ENCODE results near the gene PRR14L. TPM values are rescaled to one million over a fixed set of nuclear protein-coding genes. Genes with fewer than 3 reads are reported as not detected.
"Not testable (repeated sequence)": the region's sequence is repeated elsewhere in the genome, so short reads cannot be mapped to it uniquely, and the experiment has no call there.

Gene PRR14L
- total RNA-seq, 6 experiments from 2014 or later: 11.2 to 22.8 (median 17.0) TPM

- no peak overlapping the region for H3K27ac ChIP-seq
- TF ChIP-seq CTCF (IDR thresholded peaks at IDR 0.05): no peak
- no peak for TF ChIP-seq POLR2A (IDR thresholded peaks at IDR 0.05)
- peaks cover 0 to 54% (median 9%) of the 10 kb centered on the region in 4 donors for H3K36me3 ChIP-seq
- H3K9me3 ChIP-seq: no peaks in the 10 kb centered on the region
- ATAC-seq: no peak
- H3K4me1 ChIP-seq: no peaks in the 10 kb centered on the region
- 87% methylated on average over 5 of the region's 5 CpGs for WGBS (ENCODE audit: insufficient coverage, low coverage, low lambda C conversion rate, missing lambda C conversion rate)
- no peak for DNase-seq
- H3K27me3 ChIP-seq: no peaks in the 10 kb centered on the region
- intact Hi-C loops (cut with DNase I): no loop called here
- H3K4me3 ChIP-seq: no peak overlapping the region
These were observed 23.5 kb upstream of the PRR14L start for GRCh38 chr22:31773416-31773815.

GRCh38 chr22:31768422-31769059 lies 18.6 kb upstream of the PRR14L start:
- ATAC-seq (no peak), DNase-seq (no peak)
- Histone ChIP-seq H3K4me1 (no peaks in the 10 kb centered on the region), H3K4me3 (no peak overlapping the region), H3K27me3 (no peaks in the 10 kb centered on the region), H3K27ac (no peak overlapping the region), H3K9me3 (no peaks in the 10 kb centered on the region), H3K36me3 (peaks cover 4 to 63% (median 10%) of the 10 kb centered on the region in 4 donors)
- TF ChIP-seq POLR2A (IDR thresholded peaks at IDR 0.05) (no peak), CTCF (IDR thresholded peaks at IDR 0.05) (no peak)
- intact Hi-C loops (cut with DNase I): no loop called here
- 94% methylated on average over 4 of the region's 4 CpGs for WGBS (ENCODE audit: insufficient coverage, low coverage, low lambda C conversion rate, missing lambda C conversion rate)

GRCh38 chr22:31764785-31765184 lies 14.9 kb upstream of the PRR14L start:
- DNase-seq: no peak
- intact Hi-C loops (cut with DNase I): no loop called here
- Histone ChIP-seq H3K4me1 (no peaks in the 10 kb centered on the region), H3K36me3 (peaks cover 4 to 56% (median 15%) of the 10 kb centered on the region in 4 donors), H3K4me3 (no peak overlapping the region), H3K27me3 (no peaks in the 10 kb centered on the region), H3K27ac (no peak overlapping the region), H3K9me3 (no peaks in the 10 kb centered on the region)
- TF ChIP-seq CTCF (IDR thresholded peaks at IDR 0.05) (no peak), POLR2A (IDR thresholded peaks at IDR 0.05) (no peak)
- 96% methylated on average over 3 of the region's 3 CpGs for WGBS (ENCODE audit: insufficient coverage, low coverage, low lambda C conversion rate, missing lambda C conversion rate)
- no peak for ATAC-seq

- H3K36me3 ChIP-seq: peaks cover 0 to 23% (median 5%) of the 10 kb centered on the region in 4 donors
- 89% methylated on average over 3 of the region's 5 CpGs for WGBS (ENCODE audit: insufficient coverage, low coverage, low lambda C conversion rate, missing lambda C conversion rate)
- intact Hi-C loops (cut with DNase I): not testable (repeated sequence)
These were observed 8.9 kb upstream of the PRR14L start for GRCh38 chr22:31758860-31759259.

GRCh38 chr22:31757265-31757664 lies 7.3 kb upstream of the PRR14L start:
- Histone ChIP-seq H3K4me1 (peaks cover 0 to 28% (median 13%) of the 10 kb centered on the region in 4 donors), H3K27ac (no peak overlapping the region), H3K9me3 (no peaks in the 10 kb centered on the region), H3K36me3 (peaks cover 0 to 23% (median 5%) of the 10 kb centered on the region in 4 donors), H3K4me3 (no peak overlapping the region), H3K27me3 (no peaks in the 10 kb centered on the region)
- ATAC-seq: no peak
- intact Hi-C loops (cut with DNase I): no loop called here
- no peak for DNase-seq
- 30% methylated on average over 1 of the region's 1 CpG for WGBS (ENCODE audit: insufficient coverage, low coverage, low lambda C conversion rate, missing lambda C conversion rate)
- TF ChIP-seq CTCF (IDR thresholded peaks at IDR 0.05) (no peak), POLR2A (IDR thresholded peaks at IDR 0.05) (no peak)

More at GRCh38 chr22:31758860-31759259, 8.9 kb upstream of the PRR14L start:
- peaks cover 0 to 28% (median 8%) of the 10 kb centered on the region in 4 donors for H3K4me1 ChIP-seq
- ATAC-seq, DNase-seq, H3K4me3 ChIP-seq, H3K9me3 ChIP-seq, H3K27me3 ChIP-seq, H3K27ac ChIP-seq: not testable (repeated sequence)
